ENCODE data around the gene RNF20. TPM values are rescaled to one million over a fixed set of nuclear protein-coding genes. Genes with fewer than 3 reads are reported as not detected.
"Not testable (repeated sequence)": the region's sequence is repeated elsewhere in the genome, so short reads cannot be mapped to it uniquely, and the experiment has no call there.

The RNF20 gene
- total RNA-seq, 1 donor from 2014 or later, result 52.2 TPM

- H3K4me3 Mint-ChIP-seq, result no peak overlapping the region
- H3K9me3 Mint-ChIP-seq, result no peaks in the 10 kb centered on the region
- H3K27ac Mint-ChIP-seq, result no peak overlapping the region
- no peak for DNase-seq (ENCODE audit: extremely low spot score, unreplicated experiment)
- H3K36me3 Mint-ChIP-seq, result no peaks in the 10 kb centered on the region
- TF ChIP-seq CTCF (conservative IDR thresholded peaks at IDR 0.05), result no peak
- no peaks in the 10 kb centered on the region for H3K4me1 Mint-ChIP-seq (ENCODE audit: unreplicated experiment)
- H3K27me3 Mint-ChIP-seq, result peaks cover 3% of the 10 kb centered on the region
Measured at GRCh38 chr9:101511009-101511408, 22.6 kb upstream of the RNF20 start.

GRCh38 chr9:101512116-101512515 lies 21.5 kb upstream of the RNF20 start:
- Mint-ChIP-seq H3K9me3 (no peaks in the 10 kb centered on the region), H3K36me3 (no peaks in the 10 kb centered on the region), H3K4me1 (ENCODE audit: unreplicated experiment) (no peaks in the 10 kb centered on the region), H3K27me3 (peaks cover 3% of the 10 kb centered on the region), H3K4me3 (no peak overlapping the region), H3K27ac (no peak overlapping the region)
- no peak for DNase-seq (ENCODE audit: extremely low spot score, unreplicated experiment)
- no peak for TF ChIP-seq CTCF (conservative IDR thresholded peaks at IDR 0.05)

- Mint-ChIP-seq H3K9me3 (no peaks in the 10 kb centered on the region), H3K36me3 (no peaks in the 10 kb centered on the region), H3K27ac (no peak overlapping the region), H3K4me3 (no peak overlapping the region), H3K4me1 (ENCODE audit: unreplicated experiment) (no peaks in the 10 kb centered on the region), H3K27me3 (peaks cover 3% of the 10 kb centered on the region)
- no peak for DNase-seq (ENCODE audit: extremely low spot score, unreplicated experiment)
- TF ChIP-seq CTCF (conservative IDR thresholded peaks at IDR 0.05), result no peak
Measured at GRCh38 chr9:101513351-101513750, 20.3 kb upstream of the RNF20 start.

GRCh38 chr9:101514071-101514470 lies 19.6 kb upstream of the RNF20 start:
- Mint-ChIP-seq H3K4me3 (no peak overlapping the region), H3K36me3 (no peaks in the 10 kb centered on the region), H3K9me3 (no peaks in the 10 kb centered on the region), H3K27ac (no peak overlapping the region), H3K4me1 (ENCODE audit: unreplicated experiment) (no peaks in the 10 kb centered on the region), H3K27me3 (peaks cover 3% of the 10 kb centered on the region)
- no peak for TF ChIP-seq CTCF (conservative IDR thresholded peaks at IDR 0.05)
- no peak for DNase-seq (ENCODE audit: extremely low spot score, unreplicated experiment)

GRCh38 chr9:101516655-101517054 lies 17.0 kb upstream of the RNF20 start:
- Mint-ChIP-seq H3K9me3 (no peaks in the 10 kb centered on the region), H3K4me1 (ENCODE audit: unreplicated experiment) (no peaks in the 10 kb centered on the region), H3K36me3 (no peaks in the 10 kb centered on the region), H3K27ac (no peak overlapping the region), H3K27me3 (peaks cover 17% of the 10 kb centered on the region), H3K4me3 (no peak overlapping the region)
- no peak for DNase-seq (ENCODE audit: extremely low spot score, unreplicated experiment)
- no peak for TF ChIP-seq CTCF (conservative IDR thresholded peaks at IDR 0.05)

GRCh38 chr9:101518489-101518888 lies 15.2 kb upstream of the RNF20 start:
- H3K9me3 Mint-ChIP-seq; DNase-seq (ENCODE audit: extremely low spot score, unreplicated experiment); H3K4me3 Mint-ChIP-seq; H3K4me1 Mint-ChIP-seq (ENCODE audit: unreplicated experiment); H3K36me3 Mint-ChIP-seq; H3K27ac Mint-ChIP-seq: not testable (repeated sequence)
- H3K27me3 Mint-ChIP-seq, result peaks cover 24% of the 10 kb centered on the region
